GM23248 (cell line): ENCODE results near the gene ALKAL2.

Experiments
- EZH2 ChIP-seq: fragments of 200-600 bp; sonication (generic); IDR thresholded peaks from 2 replicates; pipeline ENCODE4 v1.6.1; 2018; ENCODE audit warnings: antibody characterized with exemption, mild to moderate bottlenecking; ENCODE audit not compliant: insufficient read depth, poor library complexity, severe bottlenecking
- EZH2phosphoT487 ChIP-seq: fragments of 200-600 bp; sonication (generic); IDR thresholded peaks from 2 replicates; pipeline ENCODE4 v1.6.1; 2018; ENCODE audit warnings: antibody characterized with exemption, moderate library complexity, mild to moderate bottlenecking, low read depth; ENCODE audit not compliant: insufficient read depth

- TF ChIP-seq EZH2phosphoT487 (no peak), EZH2 (no peak)
These were observed 30.5 kb downstream of the ALKAL2 start for GRCh38 chr2:257429-257828.
